DMS114 treated with DMSO at 0.1 percent for 48 hours (cell line): Measurements from ENCODE around the gene TRAPPC14.
A peak's percentile ranks its signal among the peaks of the same experiment; 100 is the strongest.

ENCODE experiments used
- DNase-seq: peaks from one replicate; lab custom pipeline; 2025; ENCODE audit not compliant: unreplicated experiment; lab: John Stamatoyannopoulos, UW

TRAPPC14 gene

DNA sequence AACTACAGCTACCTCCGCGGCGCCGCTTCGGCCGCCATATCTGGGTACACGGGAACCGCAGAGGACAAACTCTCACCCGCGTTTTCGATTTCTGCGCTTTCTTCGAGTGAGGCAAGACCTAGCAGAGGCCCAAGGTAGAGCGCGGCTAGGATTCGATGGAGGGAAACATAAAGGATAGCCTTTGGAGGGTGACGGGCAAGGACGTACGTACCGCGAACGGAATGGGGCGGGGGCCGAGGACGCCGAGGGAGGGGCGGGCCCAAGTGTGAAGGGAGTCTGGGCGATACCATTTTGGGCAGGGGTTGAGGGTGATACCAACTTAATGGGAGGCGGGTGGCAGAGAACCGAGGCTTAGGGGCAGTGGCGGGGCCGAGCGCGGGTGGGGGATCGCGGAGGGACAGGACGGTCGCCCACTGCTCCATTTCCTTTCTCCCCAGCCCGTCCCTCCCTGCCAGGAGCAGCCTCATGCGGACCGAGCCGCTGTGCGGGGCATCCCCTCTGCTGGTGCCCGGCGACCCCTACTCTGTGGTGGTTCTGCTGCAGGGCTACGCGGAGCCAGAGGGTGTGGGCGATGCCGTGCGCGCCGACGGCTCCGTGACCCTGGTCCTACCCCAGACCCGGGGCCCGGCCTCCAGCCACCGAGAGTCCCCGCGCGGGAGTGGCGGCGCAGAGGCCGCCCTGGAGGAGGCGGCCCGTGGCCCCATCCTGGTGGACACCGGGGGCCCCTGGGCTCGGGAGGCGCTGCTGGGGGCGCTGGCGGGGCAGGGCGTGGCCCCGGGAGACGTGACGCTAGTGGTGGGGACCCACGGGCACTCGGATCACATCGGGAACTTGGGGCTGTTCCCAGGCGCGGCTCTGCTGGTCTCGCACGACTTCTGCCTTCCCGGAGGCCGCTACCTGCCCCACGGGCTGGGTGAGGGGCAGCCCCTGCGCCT, 31.3 kb downstream of the TRAPPC14 start, which contains the start of gene MBLAC1:
Gene MBLAC1 (plus strand): TSS at position 37 of the 935 bp plus-strand sequence. CDS start 429 bp downstream, at position 466.
- DNase-seq = peak; percentile 83

DNA sequence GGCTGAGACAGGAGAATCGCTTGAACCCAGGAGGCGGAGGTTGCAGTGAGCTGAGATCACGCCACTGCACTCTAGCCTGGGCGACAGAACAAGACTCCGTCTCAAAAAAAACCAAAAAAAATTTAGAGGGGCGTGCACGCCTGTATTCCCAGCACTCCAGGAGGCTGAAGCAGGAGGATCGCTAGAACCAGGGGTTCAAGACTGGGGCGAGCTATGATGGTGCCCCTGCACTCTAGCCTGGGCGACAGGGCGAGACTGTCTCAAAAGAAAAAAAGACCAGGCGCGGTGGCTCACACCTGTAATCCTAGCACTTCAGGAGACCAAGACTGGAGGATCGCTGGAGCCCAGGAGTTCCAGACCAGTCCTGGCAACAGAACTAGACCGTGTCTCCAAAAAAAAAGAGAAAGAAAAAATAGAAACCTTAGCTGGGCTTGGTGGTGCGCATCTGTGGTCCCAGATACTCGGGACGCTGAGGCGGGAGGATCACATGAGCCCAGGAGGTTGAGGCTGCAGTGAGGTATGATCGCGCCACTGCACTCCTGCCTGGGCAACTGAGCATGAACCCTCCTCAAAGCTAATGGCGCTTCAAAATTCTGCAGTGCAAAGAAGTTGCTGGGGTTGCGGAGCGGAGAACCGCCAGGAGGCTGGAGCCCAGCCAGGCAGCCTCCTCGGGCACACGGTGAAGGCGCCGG, 32.1 kb downstream of the TRAPPC14 start:
- no peak for DNase-seq

DNA sequence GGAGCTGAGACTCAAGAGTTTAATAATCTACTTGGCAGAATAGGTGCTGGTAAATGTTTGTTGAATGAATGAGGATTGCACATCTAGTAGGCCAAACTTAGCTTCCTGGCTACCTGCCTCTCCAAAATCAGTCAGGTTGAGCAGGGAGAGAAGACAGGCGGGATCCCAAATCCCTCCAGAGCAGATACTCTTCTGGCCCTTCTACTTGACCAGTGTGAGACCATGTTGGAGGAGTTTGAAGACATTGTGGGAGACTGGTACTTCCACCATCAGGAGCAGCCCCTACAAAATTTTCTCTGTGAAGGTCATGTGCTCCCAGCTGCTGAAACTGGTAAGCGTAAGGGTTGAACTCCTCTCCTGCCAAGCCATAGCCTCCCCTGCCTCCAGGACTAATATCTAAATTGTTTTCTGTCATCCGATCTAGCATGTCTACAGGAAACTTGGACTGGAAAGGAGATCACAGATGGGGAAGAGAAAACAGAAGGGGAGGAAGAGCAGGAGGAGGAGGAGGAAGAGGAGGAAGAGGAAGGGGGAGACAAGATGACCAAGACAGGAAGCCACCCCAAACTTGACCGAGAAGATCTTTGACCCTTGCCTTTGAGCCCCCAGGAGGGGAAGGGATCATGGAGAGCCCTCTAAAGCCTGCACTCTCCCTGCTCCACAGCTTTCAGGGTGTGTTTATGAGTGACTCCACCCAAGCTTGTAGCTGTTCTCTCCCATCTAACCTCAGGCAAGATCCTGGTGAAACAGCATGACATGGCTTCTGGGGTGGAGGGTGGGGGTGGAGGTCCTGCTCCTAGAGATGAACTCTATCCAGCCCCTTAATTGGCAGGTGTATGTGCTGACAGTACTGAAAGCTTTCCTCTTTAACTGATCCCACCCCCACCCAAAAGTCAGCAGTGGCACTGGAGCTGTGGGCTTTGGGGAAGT, 34.0 kb downstream of the TRAPPC14 start:
- no peak for DNase-seq

DNA sequence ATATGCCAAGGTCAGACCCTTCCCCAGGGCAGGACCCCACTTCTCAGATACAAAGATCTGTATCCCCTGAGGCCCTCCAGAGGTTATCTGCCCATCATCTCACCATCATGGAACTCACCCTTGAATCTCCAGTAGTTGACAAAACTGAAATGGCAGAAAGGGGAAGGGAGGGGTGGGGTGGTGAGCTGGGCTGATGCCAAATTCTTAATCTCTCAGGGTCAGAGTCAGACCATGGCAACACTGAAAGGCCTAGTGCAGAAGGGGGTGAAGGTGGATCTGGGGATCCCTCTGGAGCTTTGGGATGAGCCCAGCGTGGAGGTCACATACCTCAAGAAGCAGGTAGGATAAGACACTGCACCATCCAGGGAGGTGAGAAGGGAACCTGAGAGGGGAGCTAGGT, 36.0 kb downstream of the TRAPPC14 start:
- DNase-seq = no peak

DNA sequence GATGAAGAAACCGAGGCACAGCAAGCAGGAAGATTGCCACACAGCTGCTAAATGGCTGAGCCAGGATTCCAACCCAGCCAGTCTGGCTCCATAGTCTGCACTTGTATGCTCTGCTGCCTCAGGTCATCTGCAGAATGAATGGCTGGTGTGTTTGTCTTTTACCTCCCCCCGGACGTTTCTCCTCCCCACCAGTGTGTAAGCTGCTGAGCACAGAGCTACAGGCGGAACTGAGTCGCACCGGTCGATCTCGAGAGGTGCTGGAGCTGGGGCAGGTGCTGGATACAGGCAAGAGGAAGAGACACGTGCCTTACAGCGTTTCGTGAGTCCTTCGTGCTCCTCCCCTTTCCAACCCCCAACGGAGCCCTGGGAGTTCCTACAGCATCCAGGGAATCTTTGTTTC, 36.5 kb downstream of the TRAPPC14 start:
- DNase-seq = no peak

DNA sequence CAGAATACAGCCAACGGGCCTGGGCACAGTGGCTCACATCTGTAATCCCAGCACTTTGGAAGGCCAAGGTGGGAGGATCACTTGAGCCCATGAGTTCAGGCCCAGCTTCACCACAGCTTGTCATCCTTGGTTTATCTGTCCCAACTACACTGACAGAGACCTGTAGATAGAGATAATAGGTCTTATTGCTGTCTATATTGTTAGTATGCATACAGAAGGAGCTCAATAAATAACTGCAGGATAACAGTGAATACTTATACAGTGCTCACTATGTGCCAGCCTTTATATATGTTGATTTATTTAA, 37.8 kb downstream of the TRAPPC14 start:
- DNase-seq = no peak

DNA sequence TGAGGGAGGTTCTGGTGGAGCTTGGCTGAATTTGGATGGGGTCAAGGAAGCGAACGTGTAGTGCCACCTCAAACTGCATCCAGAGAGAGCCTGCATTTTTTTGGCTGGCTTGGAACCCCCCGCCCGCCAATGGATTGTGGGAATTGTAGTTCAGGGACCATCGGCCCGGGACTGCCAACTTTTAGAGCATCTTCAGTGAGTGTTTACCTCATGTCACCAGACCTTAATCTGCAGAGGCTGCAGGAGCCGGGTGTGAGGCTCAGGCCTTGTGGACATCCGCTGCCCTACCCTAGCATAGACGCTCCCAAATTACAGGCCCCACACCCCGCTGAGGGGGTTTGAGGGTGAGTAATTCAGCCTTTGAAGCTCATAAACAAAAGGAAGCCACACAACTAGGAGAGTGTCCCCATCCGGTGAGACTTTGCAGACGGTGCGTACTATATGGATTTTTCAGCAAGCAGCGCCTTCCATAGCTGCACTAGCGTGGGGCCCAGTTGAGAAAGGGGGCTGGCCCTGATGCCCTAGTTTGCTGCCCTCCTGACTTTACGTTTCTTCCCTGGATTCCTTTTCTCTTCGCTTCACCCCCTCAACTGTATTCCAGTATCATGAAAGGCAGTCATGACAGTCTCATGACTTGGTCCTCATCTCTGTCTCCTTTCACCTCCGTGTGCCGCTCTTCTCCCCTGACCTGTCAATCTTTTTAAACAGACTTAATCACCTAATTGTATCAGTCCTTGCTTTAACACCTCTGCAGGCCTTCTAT, 38.4 kb downstream of the TRAPPC14 start:
- peak; percentile 78 for DNase-seq

GRCh38 chr7:100119072-100119969, 39.2 kb downstream of the TRAPPC14 start, which contains the start of the genes CNPY4 and TAF6:
Gene CNPY4 (plus strand): TSS chr7:100119634. CDS start chr7:100119745, 111 bp downstream.
Gene TAF6 (minus strand): TSS chr7:100119358. CDS start chr7:100114209, 5,149 bp downstream.
- DNase-seq = peak; percentile 91

DNA sequence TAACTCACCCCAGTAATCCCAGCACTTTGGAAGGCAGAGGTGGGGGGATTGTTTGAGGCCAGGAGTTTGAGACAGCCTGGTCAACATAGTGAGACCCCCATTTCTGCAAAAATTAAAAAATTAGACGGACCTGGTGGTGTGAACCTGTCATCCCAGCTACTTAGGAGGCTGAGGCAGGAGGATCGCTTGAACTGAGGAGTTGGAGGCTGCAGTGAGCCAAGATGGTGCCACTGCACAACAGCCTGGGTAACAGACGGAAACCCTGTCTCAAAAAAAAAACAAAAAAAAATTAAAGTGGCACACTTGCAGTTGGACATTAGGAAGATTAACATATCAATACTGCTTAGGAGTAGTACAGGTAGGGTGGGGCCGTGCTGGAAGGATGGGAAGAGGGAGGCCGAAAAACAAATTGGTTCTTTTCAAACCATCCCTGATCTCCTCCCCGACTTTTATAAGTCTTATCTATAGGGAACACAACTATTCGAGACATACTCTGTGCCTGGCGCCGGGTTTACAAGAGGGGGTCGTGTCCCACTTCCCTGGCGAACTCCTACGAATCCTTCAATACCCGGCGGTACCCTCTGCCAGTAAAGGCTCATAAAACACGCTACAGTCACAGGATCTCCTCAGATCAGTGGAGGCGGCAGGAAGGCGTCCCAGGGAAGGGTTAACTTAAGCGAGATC, 40.0 kb downstream of the TRAPPC14 start:
- DNase-seq = no peak

DNA sequence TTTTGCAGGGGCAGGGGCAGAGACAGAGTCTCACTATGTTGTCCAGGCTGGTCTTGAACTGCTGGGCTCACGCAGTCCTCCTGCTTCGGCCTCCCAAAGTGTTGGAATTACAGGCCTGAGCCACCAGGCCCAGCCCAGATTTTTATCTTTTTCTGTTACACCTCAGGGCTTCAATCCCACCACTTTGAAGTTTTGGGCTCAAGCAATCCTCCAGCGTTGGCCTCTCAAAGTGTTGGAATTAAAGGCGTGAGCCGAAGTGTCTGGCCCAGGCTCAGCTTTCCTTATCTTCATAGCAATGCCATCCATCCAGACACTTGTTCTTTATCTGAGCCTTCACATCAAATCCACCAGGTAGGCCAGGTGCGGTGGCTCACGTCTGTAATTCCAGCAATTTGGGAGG, 43.5 kb downstream of the TRAPPC14 start:
- no peak for DNase-seq

DNA sequence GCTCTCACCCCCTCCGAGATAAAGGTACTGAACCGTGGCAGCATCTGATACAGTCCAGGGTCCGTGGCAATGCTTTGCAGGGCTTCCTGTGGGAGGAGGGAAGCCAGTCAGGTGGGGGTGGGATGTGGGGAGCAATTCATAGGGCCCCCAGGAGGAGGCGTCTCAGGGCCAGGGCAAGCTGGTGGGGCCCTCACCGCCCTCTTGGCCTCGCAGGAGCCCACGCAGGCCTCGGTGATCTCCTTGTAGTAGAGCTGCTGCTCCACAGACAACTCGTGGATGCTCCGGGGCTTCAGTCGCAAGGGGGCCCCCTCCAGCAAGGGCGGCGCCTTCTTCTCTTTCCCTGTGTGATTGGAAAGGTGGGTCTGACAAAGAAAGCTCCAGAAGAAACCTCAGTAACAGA, 46.6 kb downstream of the TRAPPC14 start:
- DNase-seq = no peak

GRCh38 chr7:100111156-100111555, 47.4 kb downstream of the TRAPPC14 start:
- DNase-seq = no peak

GRCh38 chr7:100109521-100110163, 48.9 kb downstream of the TRAPPC14 start:
- no peak for DNase-seq

DNA sequence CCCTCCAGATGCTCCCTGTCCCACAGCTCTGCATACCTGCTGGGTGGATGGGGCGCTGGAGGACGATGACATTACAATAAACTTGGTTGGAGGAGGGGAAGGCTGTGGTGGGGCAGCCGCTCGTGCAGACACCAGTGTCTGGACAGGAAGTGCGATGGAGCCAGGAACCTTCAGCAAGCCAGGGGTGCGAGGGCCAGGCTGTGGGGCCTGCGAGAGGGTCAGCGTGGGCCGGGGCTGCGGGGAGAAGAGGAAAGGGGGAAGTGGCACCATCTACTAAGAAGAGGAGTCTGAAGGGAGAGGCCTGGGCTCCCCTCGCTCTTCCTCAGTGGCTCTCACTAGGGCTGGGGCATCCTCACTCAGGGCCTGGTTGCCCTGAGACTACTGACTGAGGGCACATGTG, 50.6 kb downstream of the TRAPPC14 start:
- DNase-seq = no peak

DNA sequence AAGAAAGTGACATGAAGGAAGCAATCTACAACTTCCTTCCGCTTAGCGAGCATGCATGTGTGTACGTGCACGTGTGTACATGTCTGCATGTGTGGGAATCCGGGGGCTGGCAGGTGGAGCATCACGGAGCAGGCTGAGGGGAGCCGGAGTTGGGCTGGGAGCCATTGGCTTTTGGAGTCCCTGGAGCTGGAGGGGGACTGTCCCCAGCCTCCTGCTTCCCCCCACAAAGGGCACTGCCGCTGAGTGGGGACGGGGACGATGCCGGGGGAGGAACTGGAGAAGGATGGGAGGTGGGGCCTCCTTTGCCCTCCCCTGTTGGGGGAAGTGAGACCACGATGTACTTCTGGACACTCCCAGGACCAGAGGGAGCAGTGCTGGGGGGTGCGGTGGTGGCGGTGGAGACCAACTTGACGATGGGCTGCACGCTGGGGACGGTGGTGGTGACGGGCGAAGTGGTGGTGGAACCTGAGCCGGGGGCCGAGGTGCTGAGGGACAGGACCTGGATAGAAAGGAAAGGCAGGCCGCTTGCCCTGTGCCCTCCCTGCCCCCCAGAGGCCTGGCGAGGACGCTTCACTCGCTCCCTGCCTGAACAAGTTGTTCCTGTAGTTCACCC, 51.3 kb downstream of the TRAPPC14 start:
- no peak for DNase-seq

DNA sequence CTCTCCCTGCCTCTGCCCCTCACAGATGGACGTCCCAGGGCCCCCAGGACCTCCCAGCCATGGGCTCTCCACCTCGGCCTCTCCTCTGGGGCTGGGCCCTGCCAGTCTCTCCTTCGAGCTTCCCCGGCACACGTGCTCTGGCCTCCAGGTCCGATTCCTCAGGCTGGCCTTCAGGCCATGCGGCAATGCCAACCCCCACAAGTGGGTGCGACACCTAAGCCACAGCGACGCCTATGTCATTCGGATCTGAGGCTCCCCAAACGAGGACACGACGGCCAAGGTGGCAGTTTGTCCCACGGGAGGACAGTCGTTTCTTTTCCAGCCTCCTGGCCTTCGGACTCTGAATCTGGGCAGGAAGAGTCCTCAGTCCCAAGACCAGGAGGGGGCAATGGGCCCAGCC, 51.9 kb downstream of the TRAPPC14 start:
- no peak for DNase-seq

DNA sequence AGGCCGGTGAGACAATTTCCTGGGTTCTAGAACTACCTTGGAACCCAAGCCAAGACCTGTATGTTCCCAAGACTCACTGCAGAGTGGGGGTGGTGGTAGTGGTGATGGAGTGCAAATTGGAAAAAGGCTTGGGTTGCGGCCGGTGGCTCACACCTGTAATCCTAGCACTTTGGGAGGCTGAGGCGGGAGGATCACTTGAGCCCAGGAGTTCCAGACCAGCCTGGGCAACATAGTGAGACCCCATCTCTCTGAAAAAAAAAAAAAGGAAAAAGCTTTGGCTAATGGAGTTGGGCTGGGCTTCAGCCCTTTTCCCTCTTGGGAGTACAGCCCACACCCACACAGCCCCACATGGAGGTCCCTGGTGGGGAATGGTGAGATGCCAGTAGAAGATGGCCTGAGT, 53.0 kb downstream of the TRAPPC14 start:
- DNase-seq = no peak
